ENCODE data around the gene N4BP2L1.

The N4BP2L1 gene

GRCh38 chr13:32427852-32428580, at the start of gene N4BP2L1:
TSS of gene N4BP2L1 (minus strand) at chr13:32428130. CDS start at chr13:32428082, 48 bp downstream.
- peak; percentile 86 for DNase-seq (ENCODE audit: low spot score)

- DNase-seq (ENCODE audit: low spot score) = no peak
These were observed 49.0 kb upstream of the N4BP2L1 start for GRCh38 chr13:32476892-32477291.

GRCh38 chr13:32476021-32476731, 48.2 kb upstream of the N4BP2L1 start:
- DNase-seq (ENCODE audit: low spot score) = no peak

GRCh38 chr13:32474999-32475792, 47.3 kb upstream of the N4BP2L1 start:
- no peak for DNase-seq (ENCODE audit: low spot score)

- no peak for DNase-seq (ENCODE audit: low spot score)
These were observed 45.7 kb upstream of the N4BP2L1 start for GRCh38 chr13:32473650-32474049.

GRCh38 chr13:32472194-32472621, 44.3 kb upstream of the N4BP2L1 start:
- no peak for DNase-seq (ENCODE audit: low spot score)

- DNase-seq (ENCODE audit: low spot score) = peak; percentile 48
These were observed 43.4 kb upstream of the N4BP2L1 start for GRCh38 chr13:32471187-32471922.

GRCh38 chr13:32468502-32469142, 40.7 kb upstream of the N4BP2L1 start:
- DNase-seq (ENCODE audit: low spot score) = no peak

GRCh38 chr13:32456591-32456990, 28.7 kb upstream of the N4BP2L1 start:
- no peak for DNase-seq (ENCODE audit: low spot score)

- no peak for DNase-seq (ENCODE audit: low spot score)
These were observed 27.6 kb upstream of the N4BP2L1 start for GRCh38 chr13:32455594-32455903.

GRCh38 chr13:32454886-32455593, 27.1 kb upstream of the N4BP2L1 start:
- no peak for DNase-seq (ENCODE audit: low spot score)

GRCh38 chr13:32453981-32454380, 26.1 kb upstream of the N4BP2L1 start:
- DNase-seq (ENCODE audit: low spot score) = no peak

GRCh38 chr13:32448972-32449371, 21.0 kb upstream of the N4BP2L1 start:
- DNase-seq (ENCODE audit: low spot score) = no peak

GRCh38 chr13:32447894-32448623, 20.1 kb upstream of the N4BP2L1 start:
- DNase-seq (ENCODE audit: low spot score) = no peak

GRCh38 chr13:32446773-32447465, 19.0 kb upstream of the N4BP2L1 start:
- DNase-seq (ENCODE audit: low spot score) = no peak

- DNase-seq (ENCODE audit: low spot score) = no peak
These were observed 18.3 kb upstream of the N4BP2L1 start for GRCh38 chr13:32446220-32446619.

GRCh38 chr13:32445461-32445860, 17.5 kb upstream of the N4BP2L1 start:
- no peak for DNase-seq (ENCODE audit: low spot score)

- peak; percentile 62 for DNase-seq (ENCODE audit: low spot score)
These were observed 15.2 kb upstream of the N4BP2L1 start for GRCh38 chr13:32443111-32443510.

GRCh38 chr13:32438871-32439270, 10.9 kb upstream of the N4BP2L1 start:
- DNase-seq (ENCODE audit: low spot score) = no peak

GRCh38 chr13:32432856-32433255, 4.9 kb upstream of the N4BP2L1 start:
- no peak for DNase-seq (ENCODE audit: low spot score)
